NOMO-1 treated with dmso at 0.1 percent for 144 hours (cell line): ENCODE results near the gene CSN1S1.

Experiments
- DNase-seq: peaks from one replicate; lab custom pipeline; 2025; ENCODE audit not compliant: unreplicated experiment; lab: John Stamatoyannopoulos, UW

Gene CSN1S1

DNA sequence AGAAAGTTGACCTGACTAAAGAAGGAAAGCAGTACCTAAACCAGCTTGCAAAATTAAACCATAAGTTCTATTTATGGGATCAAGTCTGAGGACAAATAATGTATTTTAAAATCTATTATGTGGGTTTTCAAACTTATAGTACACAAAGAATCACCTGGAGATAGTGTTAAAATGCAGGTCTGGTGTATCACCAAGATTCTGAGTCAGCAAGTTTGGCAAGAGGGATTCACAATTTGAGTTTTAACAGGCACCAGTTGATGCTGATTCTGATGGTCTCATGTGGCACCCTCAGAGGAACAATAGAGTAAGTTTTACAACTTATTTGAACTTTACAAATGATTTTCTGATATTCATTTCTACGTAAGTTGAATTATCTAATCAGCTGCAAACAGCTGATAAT, 55.8 kb downstream of the CSN1S1 start:
- DNase-seq: no peak

DNA sequence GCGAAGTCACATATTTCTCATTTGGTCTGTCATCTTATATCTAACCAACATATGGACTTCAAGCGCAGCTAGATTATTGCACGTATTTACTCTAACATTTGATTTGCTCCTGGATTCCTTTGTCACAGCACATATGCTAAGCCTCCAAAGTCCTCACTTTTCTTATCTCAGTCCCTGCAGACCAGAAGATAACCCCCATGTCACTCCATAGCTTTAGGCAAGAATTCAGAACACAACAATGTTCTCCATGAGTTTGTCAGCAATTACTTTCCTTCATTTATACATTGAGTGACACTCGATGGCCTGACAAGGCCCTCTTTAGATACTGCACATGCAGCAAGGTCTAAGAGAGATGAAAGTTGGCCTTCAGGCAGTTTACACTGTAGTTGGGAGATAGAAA, 60.1 kb downstream of the CSN1S1 start:
- no peak for DNase-seq

DNA sequence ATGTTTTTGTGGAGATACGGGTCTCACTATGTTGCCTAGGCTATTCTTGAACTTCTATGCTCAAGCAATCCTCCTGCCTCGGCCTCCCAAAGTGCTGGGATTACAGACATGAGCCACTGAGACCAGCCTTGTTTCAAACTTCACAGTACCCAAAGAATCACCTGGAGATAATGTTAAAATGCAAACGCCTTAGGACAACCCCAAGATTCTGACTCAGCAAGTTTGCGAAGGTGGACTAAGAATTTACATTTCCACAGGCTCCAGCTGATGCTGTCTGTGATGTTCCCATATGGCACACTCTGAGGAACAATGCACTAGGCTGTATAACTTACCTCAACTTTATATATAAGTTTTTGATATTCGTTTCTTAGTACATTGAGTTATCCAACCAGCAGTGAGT, 63.9 kb downstream of the CSN1S1 start:
- DNase-seq: no peak

DNA sequence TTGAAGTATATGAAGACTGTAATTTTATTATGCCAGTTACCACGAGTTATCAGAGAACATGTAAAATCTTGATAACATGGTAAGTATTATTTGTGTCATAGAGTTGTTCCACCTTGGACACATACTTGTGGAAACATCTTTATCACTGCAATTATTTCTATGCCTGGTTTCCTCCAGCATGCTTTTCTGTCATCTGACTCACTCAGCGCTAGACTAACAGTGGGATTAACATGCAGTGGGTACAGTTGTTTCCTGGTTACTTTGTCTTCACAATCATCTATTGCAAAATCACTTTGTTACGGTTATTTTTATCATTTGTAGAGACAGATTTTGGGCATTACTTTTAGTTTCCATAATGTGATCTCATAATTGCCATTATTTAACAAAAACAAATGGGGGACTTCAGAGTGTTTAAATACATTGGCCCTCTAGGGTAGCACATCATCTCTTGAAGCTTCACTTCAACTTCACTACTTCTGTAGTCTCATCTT, 64.7 kb downstream of the CSN1S1 start, which contains the start of gene STATH:
Gene STATH (plus strand): TSS at position 441 of the 491 bp plus-strand sequence. CDS start 2,472 bp downstream, outside the sequence.
- DNase-seq: no peak
